Effector memory CD4-positive, alpha-beta T cell (primary cell): ENCODE results near the gene SLC35C1.

ENCODE experiments used
- DNase-seq, 3 donors: peaks; one replicate each; pipeline ENCODE4 v3.0.0-alpha.2; 2020
- H3K27ac ChIP-seq: 2 replicates; pipeline ENCODE4 v1.7.0; 2013; ENCODE audit warnings: mild to moderate bottlenecking, low read length, moderate library complexity; ENCODE audit not compliant: insufficient read depth, poor library complexity, severe bottlenecking
- H3K27me3 ChIP-seq: replicated peaks from 2 replicates; pipeline ENCODE4 v1.7.0; 2013; ENCODE audit warnings: mild to moderate bottlenecking, low read length; ENCODE audit not compliant: insufficient read depth, control insufficient read depth, poor library complexity, severe bottlenecking
- H3K36me3 ChIP-seq: 2 replicates; pipeline ENCODE4 v1.7.0; 2013; ENCODE audit warnings: mild to moderate bottlenecking, low read length, moderate library complexity; ENCODE audit not compliant: control insufficient read depth, insufficient read depth
- H3K4me1 ChIP-seq: 2 replicates; pipeline ENCODE4 v1.7.0; 2013; ENCODE audit warnings: low read length, mild to moderate bottlenecking; ENCODE audit not compliant: control insufficient read depth, insufficient read depth, poor library complexity, severe bottlenecking
- H3K4me3 ChIP-seq: 2 replicates; pipeline ENCODE4 v1.7.0; 2013; ENCODE audit warnings: low read length, low read depth, mild to moderate bottlenecking; ENCODE audit not compliant: insufficient read depth, poor library complexity, severe bottlenecking
- H3K9me3 ChIP-seq: 2 replicates; pipeline ENCODE4 v1.7.0; 2013; ENCODE audit warnings: mild to moderate bottlenecking, low read length, moderate library complexity; ENCODE audit not compliant: control insufficient read depth

The SLC35C1 gene

GRCh38 chr11:45786272-45786671 lies 18.7 kb upstream of the SLC35C1 start:
- H3K36me3 ChIP-seq, result no peaks in the 10 kb centered on the region
- H3K4me1 ChIP-seq, result no peaks in the 10 kb centered on the region
- DNase-seq, result no peak
- H3K27ac ChIP-seq, result no peak overlapping the region
- no peaks in the 10 kb centered on the region for H3K9me3 ChIP-seq
- H3K27me3 ChIP-seq, result no peaks in the 10 kb centered on the region
- no peak overlapping the region for H3K4me3 ChIP-seq

DNA sequence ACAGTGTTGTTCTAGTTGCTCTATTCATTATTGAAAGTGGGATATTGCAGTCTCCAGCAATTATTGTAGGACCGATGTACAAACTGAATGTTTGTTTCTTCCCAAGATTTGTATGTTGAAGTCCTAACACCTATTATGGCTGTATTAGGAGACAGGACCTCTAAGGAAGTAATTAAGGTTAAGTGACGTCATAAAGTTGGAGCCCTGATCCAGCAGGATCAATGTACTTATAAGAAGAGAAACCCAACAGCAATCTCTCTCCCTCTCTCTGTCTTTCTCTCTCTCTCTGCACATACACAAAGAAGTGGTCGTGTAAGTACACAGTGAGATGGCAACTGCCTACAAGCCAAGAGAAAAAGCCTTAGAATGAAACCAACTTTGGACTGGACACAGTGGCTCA lies 16.1 kb upstream of the SLC35C1 start:
- no peak for DNase-seq

GRCh38 chr11:45791524-45791923 lies 13.4 kb upstream of the SLC35C1 start:
- H3K4me1 ChIP-seq, result no peaks in the 10 kb centered on the region
- no peak overlapping the region for H3K4me3 ChIP-seq
- no peaks in the 10 kb centered on the region for H3K36me3 ChIP-seq
- DNase-seq, result no peak
- H3K9me3 ChIP-seq, result no peaks in the 10 kb centered on the region
- no peak overlapping the region for H3K27ac ChIP-seq
- H3K27me3 ChIP-seq, result no peaks in the 10 kb centered on the region

More for the DNA sequence above, 16.1 kb upstream of the SLC35C1 start:
- Histone ChIP-seq H3K9me3 (no peaks in the 10 kb centered on the region), H3K27me3 (no peaks in the 10 kb centered on the region), H3K27ac (no peak overlapping the region), H3K36me3 (no peaks in the 10 kb centered on the region), H3K4me3 (no peak overlapping the region), H3K4me1 (no peaks in the 10 kb centered on the region)

GRCh38 chr11:45794169-45794568 lies 10.8 kb upstream of the SLC35C1 start:
- Histone ChIP-seq H3K9me3 (no peaks in the 10 kb centered on the region), H3K4me1 (no peaks in the 10 kb centered on the region), H3K27me3 (no peaks in the 10 kb centered on the region), H3K4me3 (no peak overlapping the region), H3K36me3 (no peaks in the 10 kb centered on the region), H3K27ac (no peak overlapping the region)
- no peak for DNase-seq

DNA sequence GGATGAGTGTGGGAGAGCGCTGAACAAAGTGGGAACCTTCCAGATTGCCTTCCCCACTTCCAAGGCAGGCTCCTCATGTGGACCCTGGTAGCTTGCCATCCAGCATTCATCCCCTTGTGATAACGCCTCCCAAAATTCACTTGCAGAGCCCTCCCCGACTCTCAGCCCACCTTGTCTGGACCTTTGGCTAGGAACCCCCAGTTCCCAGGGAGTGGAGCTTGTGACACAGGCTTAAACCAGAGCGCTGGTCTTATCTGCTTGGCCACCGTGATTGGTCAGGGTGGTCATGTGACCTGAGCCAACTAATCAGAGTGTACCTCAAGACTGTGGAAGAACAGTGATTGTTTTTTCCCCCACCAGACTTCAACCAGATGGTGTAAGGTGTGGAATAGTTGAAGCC lies 9.6 kb upstream of the SLC35C1 start:
- H3K27me3 ChIP-seq, result no peaks in the 10 kb centered on the region

GRCh38 chr11:45796461-45796861 lies 8.5 kb upstream of the SLC35C1 start:
- DNase-seq, result no peak
- H3K9me3 ChIP-seq, result no peaks in the 10 kb centered on the region
- no peaks in the 10 kb centered on the region for H3K36me3 ChIP-seq
- no peaks in the 10 kb centered on the region for H3K27me3 ChIP-seq
- H3K27ac ChIP-seq, result no peak overlapping the region
- H3K4me3 ChIP-seq, result no peak overlapping the region
- H3K4me1 ChIP-seq, result no peaks in the 10 kb centered on the region

More for the DNA sequence above, 9.6 kb upstream of the SLC35C1 start:
- no peaks in the 10 kb centered on the region for H3K9me3 ChIP-seq
- no peak overlapping the region for H3K4me3 ChIP-seq
- H3K27ac ChIP-seq, result no peak overlapping the region
- no peak for DNase-seq
- H3K36me3 ChIP-seq, result no peaks in the 10 kb centered on the region
- H3K4me1 ChIP-seq, result no peaks in the 10 kb centered on the region

DNA sequence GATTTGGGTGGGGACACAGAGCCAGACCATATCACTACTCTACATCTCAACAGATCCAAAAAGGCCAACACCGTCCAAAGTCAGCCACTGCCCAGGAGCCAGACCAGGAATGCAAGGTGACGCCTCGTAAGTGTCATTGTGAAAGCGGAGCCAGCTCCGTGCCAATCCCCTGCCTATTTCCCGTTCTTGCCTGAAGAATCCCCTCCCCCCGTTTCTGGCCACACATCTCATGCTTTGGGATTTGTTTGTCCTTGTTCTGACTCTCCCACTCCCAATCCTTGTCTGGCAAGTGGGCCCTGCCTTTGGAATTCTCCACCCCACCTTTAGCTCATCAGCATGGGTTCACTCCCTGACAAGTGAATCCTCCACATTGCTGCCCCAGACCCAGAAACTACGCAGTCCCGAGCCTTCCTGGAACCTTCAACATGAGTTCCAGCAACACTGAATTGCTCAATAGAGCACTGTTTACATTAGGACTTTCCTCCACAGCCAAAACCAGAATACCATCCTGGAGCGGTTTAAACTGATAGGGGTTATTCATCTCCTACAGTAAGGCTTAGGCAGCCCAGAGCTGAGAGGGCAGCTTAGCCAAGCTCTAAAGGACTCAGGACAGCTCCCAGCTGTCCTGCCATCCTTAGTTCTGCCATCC lies 6.0 kb upstream of the SLC35C1 start:
- no peaks in the 10 kb centered on the region for H3K27me3 ChIP-seq
- no peaks in the 10 kb centered on the region for H3K4me1 ChIP-seq
- no peak for DNase-seq
- H3K4me3 ChIP-seq, result no peak overlapping the region
- no peaks in the 10 kb centered on the region for H3K36me3 ChIP-seq
- no peak overlapping the region for H3K27ac ChIP-seq
- no peaks in the 10 kb centered on the region for H3K9me3 ChIP-seq

DNA sequence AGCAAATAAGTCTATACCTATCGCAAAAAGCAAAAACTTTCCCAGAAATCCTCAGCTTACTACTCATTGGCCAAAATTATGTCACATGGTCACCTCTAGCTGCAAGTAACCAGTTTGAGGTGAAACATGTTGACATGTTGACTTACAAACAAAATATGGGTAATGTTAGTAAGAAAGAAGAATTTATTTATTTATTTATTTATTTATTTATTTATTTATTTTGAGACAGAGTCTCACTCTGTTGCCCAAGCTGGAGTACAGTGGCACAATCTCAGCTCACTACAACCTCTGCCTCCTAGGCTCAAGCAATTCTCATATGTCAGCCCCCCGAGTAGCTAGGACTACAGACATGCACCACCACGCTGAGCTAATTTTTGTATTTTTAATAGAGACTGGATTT lies 5.4 kb upstream of the SLC35C1 start:
- Histone ChIP-seq H3K36me3 (no peaks in the 10 kb centered on the region), H3K9me3 (no peaks in the 10 kb centered on the region), H3K27ac (no peak overlapping the region), H3K27me3 (no peaks in the 10 kb centered on the region), H3K4me1 (peaks cover 2% of the 10 kb centered on the region), H3K4me3 (no peak overlapping the region)
- no peak for DNase-seq

DNA sequence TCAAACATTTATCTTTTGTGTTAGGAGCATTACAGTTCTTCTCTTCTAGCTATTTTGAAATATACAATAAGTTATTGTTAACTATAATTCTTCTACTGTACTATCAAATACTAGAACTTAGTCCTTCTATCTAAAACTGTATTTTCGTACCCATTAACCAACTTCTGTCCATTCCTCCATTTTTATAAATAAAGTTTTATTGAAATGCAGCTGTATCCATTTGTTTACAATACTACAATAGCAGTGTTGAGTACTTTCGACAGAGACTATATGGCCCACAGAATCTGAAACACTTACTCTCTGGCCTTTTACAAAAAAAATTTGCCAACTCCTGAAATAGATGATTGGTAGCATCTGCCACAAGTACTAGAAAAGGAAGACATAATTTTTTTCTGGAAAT lies 4.7 kb upstream of the SLC35C1 start:
- Histone ChIP-seq H3K27ac (no peak overlapping the region), H3K36me3 (no peaks in the 10 kb centered on the region), H3K9me3 (no peaks in the 10 kb centered on the region), H3K27me3 (no peaks in the 10 kb centered on the region), H3K4me1 (peaks cover 2% of the 10 kb centered on the region), H3K4me3 (no peak overlapping the region)
- DNase-seq, result no peak

DNA sequence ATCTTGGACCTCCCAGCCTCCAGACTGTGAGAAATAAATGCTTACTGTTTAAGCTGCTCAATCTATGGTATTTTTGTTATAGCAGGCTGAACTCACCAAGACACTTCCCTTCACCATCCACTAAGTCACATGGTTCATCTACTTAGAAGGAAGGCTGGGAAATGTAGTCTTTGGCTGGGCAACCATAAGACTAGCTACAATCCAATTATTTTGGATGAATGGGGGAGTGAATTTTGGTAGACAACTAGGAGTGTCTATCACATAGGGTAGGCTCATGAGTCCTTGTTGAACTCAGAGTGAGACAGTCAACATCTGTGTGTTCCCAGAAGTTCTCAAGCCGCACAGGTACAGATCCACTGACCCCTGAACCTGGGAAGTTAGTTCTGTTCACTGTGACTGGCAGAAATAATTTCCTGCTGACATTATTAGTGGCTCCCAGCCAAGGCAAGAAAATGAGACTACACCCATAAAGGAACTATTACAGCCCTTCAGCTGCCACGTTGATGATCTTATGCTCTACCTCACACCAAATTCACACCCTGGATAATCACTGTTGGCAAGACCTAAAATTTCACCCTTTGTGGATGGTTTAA lies 3.1 kb upstream of the SLC35C1 start:
- peaks cover 1% of the 10 kb centered on the region for H3K36me3 ChIP-seq
- DNase-seq, result no peak
- H3K4me3 ChIP-seq, result no peak overlapping the region
- H3K9me3 ChIP-seq, result no peaks in the 10 kb centered on the region
- no peaks in the 10 kb centered on the region for H3K27me3 ChIP-seq
- H3K4me1 ChIP-seq, result peaks cover 18% of the 10 kb centered on the region
- no peak overlapping the region for H3K27ac ChIP-seq
